HG02852 (cell line): ENCODE data around the gene SYTL5.

Experiments
- ATAC-seq: cut with Tn5 transposase; IDR thresholded peaks from one replicate; pipeline ENCODE4 v1.9.1; 2021; ENCODE audit warnings: mild to moderate bottlenecking, moderate library complexity; ENCODE audit not compliant: unreplicated experiment

Gene SYTL5

DNA sequence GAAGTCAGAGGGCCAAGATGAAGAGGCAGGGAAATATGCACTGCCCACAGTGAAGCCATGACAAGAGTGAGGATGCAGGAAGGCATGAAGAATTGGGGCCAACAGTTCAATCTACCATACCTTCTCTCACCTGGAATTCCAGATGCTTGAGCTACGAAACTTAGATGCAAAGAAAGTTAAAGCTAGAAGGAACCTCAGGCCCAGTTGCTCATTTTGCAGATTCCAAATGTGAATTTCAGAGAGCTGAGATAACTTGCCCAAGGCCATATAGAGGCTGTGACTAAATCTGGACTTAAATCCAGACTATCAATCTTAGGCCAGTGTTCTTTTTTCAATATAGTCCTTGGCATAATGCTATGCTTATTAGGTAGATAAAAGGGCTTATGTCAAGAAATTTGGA lies 121.6 kb downstream of the SYTL5 start:
- ATAC-seq: no peak

GRCh38 chrX:38129366-38129765 lies 123.0 kb downstream of the SYTL5 start:
- no peak for ATAC-seq

DNA sequence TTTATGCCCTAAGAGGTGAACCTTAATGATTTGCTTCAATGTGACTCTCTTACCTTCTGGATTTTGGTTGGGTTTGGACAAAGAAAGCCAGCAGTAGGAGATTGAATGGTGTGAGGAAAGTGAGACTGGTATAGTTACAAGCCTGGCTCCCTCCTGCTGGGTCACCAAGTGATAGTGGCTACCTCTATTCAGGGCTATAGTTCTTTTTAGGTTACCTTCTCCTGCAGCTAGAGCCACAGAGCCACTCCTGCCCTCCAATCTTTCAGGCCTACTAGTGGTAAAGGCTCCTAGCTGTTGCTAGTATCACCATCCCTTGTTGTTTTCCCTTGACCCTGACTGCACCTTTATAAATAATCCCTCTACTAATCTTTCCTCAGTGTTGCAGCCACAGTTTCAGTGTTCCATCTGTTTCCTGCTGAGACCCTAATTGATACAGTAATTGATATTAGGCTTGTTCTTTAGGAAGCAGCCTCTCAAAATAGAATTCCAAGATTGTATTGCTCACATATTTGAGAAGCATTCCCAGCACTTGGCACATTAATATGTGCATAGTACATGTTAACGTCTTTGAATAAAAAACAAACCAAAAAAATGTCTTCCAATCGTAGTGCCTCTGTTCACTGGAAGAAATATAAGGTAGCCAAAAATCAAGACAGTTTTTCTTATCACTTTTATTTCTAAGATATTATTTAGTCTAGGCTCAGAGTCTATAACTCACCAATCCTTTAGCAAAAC lies 132.0 kb downstream of the SYTL5 start:
- no peak for ATAC-seq

DNA sequence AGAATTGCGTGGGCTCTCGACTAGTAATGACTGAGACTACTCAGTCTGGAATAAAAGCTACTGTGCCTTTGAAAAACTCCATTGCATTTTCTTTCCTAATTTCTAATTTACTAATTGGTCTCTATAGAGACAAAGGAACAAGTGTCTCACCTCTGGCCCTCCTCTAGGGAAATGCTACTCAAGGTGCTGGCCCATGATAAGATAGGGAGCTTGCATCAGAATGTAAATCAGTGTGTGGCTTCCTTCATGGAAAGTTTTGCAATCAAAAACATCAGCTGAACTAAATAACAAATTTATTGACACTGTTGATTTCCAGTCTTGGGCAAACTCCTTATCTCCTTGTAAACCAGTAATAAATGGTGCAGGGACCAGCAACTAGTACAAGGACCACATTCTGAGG lies 132.5 kb downstream of the SYTL5 start:
- ATAC-seq: no peak

- ATAC-seq: no peak
These were observed 136.3 kb downstream of the SYTL5 start for GRCh38 chrX:38142610-38143009.

DNA sequence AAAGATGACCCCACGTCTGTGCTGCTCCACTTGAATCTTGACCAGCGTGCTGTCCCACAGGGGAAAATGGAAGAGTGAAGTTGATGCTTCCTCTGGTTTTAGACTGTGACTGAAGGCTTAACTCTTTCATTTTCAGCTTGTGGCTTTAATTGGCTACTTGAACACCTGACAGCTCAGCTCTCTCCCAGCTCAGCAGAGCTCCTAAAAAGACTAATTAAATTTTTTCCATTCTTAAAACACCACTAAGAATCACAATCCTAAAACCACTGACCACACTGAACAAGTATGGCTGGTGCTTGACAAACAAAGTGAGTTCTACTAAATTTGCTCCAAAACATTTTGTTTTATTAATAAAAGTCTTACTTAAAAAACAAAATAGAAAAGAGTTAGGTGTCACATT lies 142.7 kb downstream of the SYTL5 start:
- no peak for ATAC-seq

DNA sequence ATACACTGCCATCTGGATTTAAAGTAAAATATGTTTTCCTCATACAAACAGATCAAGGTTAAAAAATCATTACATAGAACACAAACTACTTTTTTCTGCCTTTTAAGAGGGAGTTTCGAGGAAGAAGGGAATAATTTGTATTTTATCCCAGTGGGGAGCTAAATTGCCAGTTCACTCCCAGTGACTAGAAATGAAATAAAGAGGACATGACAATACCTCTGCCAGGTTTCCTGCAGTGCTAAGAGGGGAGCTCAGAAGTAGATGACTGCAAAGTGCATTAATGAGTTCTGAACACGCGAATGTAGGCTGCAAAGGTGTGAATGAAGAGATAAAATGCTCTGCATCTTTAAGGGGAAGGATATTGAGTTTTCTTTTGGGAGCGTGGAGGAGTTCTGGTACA lies 144.6 kb downstream of the SYTL5 start:
- no peak for ATAC-seq

GRCh38 chrX:38151441-38151840 lies 145.1 kb downstream of the SYTL5 start:
- no peak for ATAC-seq

DNA sequence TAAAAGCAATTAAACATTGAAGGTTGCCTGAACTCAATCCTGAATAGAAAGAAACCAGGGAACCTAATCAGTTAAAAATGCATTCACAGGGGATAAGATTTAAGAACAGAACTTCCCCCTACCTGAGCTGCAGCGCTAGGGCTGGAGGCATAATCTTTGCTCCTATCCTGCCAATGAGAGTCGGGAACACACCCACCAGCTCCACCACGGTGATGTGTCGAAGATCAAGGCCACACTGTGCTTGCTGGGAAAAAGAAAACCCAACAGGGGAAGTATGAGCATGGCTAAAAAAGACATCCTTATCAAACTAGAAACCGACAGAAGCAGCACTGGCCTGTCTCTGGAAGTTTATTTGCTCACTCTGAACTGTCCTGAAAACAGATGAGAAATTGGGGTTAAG lies 148.0 kb downstream of the SYTL5 start:
- ATAC-seq: no peak

- no peak for ATAC-seq
These were observed 148.5 kb downstream of the SYTL5 start for GRCh38 chrX:38154818-38155217.

GRCh38 chrX:38156838-38157237 lies 150.5 kb downstream of the SYTL5 start:
- no peak for ATAC-seq

DNA sequence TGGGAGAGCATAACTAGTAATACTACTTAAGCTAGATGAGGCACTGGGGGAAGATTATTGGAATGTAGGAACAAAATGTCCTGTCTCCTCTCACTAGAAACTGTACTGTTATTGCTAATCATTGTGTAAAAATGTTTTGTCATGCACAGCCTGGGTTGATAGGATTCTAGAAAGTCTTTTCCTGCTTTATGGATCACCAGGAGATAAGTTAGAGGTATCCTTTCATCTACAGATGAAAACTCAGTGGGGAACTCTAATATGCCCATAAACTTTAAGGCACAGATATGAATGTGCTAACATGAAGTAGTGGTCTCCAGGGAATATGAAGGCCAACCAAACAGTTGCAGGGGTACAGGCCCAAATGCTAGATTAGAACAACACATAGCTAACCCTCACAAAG lies 156.8 kb downstream of the SYTL5 start:
- no peak for ATAC-seq

DNA sequence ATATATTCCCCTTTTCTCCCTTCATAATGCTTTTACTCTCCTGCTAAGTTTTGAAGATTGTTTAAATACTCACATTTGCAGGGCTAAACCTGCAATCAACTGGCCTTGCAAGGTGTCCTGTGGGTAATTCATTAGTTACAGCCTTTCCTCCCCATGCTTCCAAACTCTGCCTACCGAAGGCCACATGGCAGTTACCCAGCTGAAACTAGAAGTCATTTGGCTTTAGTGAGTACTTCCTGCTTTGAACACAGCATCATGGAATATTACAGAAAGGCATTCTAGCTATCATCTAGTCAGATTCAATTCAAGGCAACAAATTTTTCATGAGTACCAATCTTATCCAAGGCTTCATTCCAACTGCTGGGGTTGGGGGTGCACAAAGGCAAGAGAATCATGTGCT lies 158.7 kb downstream of the SYTL5 start:
- ATAC-seq: no peak

DNA sequence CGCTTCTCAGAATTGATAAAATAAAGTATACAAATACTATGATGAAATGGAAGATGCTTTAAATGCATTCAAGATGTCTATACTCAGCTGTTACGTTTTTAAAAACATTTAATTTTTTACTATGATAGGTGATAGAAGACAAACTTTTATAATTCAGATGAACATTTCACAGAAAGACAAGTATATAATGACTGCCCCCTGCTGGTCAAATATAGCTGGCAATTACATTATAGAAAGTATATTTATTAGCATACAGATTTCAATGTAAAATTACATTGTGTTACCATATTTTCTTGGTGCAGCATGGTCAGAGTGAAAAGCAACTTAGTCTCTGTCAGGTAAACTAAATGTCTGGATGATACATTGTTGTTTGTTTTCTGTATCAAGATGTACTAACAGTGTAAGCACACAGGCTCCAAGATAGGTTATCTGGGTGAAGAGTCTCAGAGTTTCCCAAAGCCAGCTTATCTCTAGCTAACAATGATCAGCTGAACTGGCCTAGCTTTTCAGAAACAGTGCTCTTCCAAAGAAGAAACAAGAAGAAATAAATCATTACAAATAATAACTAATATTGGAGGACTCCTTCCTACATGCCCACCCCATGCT lies 160.2 kb downstream of the SYTL5 start:
- ATAC-seq: no peak

DNA sequence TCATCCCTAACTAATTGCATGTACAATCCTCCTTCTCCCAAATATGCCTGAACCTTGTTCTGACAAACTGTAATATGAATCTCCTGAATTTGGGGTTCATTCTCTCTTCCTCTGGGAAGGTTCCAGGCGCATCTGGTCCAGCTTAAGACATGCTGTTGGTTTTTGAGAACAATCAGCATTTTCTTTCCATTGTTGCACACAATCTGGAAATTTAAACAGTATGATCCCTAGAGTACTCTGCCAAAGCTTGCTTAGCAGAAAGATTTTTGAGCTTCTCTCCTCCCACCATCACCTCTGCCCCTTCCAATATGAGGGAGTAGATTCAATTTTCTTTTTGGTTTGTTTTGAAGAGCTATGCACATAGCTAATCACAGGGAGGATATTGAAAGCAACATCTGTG lies 164.2 kb downstream of the SYTL5 start:
- no peak for ATAC-seq

DNA sequence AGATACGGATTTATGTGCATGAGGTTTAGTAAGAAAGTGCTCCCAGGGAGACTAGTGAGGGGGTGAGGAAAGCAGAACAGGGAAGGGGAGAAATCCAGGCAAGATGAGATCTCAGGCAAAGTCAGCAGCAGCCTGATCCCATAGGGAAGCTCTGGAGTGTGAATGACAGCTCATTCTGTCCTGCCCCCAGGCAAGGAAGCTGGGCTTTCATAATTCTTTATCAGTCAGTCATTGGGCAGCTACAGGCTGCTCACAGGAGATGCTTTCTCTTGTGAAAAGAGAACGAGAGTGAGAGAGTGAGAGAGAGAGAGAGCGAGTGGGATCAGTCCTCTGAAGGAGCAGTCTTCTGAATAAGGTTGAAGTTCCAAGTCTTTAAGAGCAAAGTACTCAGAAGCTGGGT lies 166.2 kb downstream of the SYTL5 start:
- no peak for ATAC-seq

GRCh38 chrX:38175139-38175538 lies 168.8 kb downstream of the SYTL5 start:
- no peak for ATAC-seq

DNA sequence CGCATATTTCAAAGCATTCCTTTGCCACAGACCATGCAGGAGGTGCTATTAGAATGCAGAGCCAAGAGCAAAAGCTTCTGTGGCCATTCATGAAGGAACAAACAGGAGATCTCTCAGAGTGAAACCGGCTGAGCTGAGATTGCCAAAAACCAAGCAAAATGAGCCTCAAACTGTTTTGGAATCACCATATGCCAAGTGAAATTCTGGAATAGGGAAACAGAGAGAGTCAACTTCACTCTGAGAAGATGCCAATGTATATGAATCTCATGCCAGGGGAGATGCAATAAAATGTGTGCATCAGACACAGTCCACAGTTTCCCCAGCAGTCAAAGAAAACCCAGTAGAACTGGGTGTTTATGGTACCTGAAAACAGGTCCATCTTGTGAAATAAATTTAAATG lies 172.0 kb downstream of the SYTL5 start:
- ATAC-seq: no peak
